ENCODE data around the gene WAS. TPM values are rescaled to one million over a fixed set of nuclear protein-coding genes. Genes with fewer than 3 reads are reported as not detected.
A peak's percentile ranks its signal among the peaks of the same experiment; 100 is the strongest.

The WAS gene
- total and polyA plus RNA-seq, 5 donors, result 1.5 to 6.2 (median 3.0) TPM

- H3K27me3 ChIP-seq (ENCODE audit: control insufficient read depth, insufficient read depth), result no peaks in the 10 kb centered on the region
- no peak for DNase-seq
- H3K9me3 ChIP-seq (ENCODE audit: control insufficient read depth, low read length), result no peaks in the 10 kb centered on the region
- ATAC-seq, result no peak
- no peak overlapping the region for H3K4me3 ChIP-seq (ENCODE audit: low read length)
- H3K27ac ChIP-seq (ENCODE audit: low read length), result no peak overlapping the region
- intact Hi-C loops (cut with DNase I), result no loop called here
- 89% methylated on average over 5 of the region's 5 CpGs for WGBS
- H3K4me1 ChIP-seq (ENCODE audit: control insufficient read depth, insufficient read depth, low read length), result peaks cover 4% of the 10 kb centered on the region
Measured at GRCh38 chrX:48698306-48698705, 14.7 kb downstream of the WAS start.

- no peaks in the 10 kb centered on the region for H3K9me3 ChIP-seq (ENCODE audit: control insufficient read depth, low read length)
- 96% methylated on average over 23 of the region's 23 CpGs for WGBS
- no peak overlapping the region for H3K4me3 ChIP-seq (ENCODE audit: low read length)
- ATAC-seq (no peak), DNase-seq (no peak)
- no peaks in the 10 kb centered on the region for H3K27me3 ChIP-seq (ENCODE audit: control insufficient read depth, insufficient read depth)
- peaks cover 5% of the 10 kb centered on the region for H3K4me1 ChIP-seq (ENCODE audit: control insufficient read depth, insufficient read depth, low read length)
- H3K27ac ChIP-seq (ENCODE audit: low read length), result no peak overlapping the region
- intact Hi-C loops (cut with DNase I), result no loop called here
Measured at GRCh38 chrX:48700246-48700645, 16.6 kb downstream of the WAS start.

DNA sequence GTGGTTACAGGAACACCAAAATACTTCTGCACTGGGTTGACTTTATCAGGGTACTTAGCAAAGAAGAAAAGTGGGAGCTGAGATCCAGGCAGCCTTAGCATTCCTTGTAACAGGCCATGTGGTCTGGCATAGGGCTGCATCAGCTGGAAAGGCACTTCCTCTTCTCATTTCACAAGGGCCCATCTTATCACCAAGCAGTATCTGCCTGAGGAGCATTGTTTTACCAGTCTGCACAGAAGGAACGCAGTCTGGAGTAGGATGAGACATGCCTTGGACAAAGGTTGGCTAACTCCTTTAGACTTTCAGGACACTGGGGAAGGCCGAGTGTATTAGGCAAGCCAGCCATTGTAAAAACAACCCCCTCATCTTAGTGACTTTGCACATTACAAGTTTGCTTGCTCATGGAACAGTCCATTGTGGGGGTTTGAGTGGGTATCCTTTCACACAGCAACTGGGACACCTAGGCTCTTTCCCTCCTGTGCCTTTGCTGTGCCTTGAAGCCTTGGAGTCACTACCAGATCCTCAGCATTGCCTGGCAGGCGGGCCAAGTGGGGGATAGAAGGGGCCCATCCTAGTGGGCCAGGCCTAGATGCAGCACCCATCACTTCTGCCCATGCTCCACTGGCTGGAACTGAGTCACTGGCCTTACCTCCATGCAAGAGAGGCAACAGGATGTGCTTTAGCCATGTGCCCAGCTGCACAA lies 17.5 kb downstream of the WAS start:
- ATAC-seq (no peak), DNase-seq (no peak)
- Histone ChIP-seq H3K9me3 (ENCODE audit: control insufficient read depth, low read length) (no peaks in the 10 kb centered on the region), H3K27ac (ENCODE audit: low read length) (peak overlapping the region; percentile 33), H3K4me3 (ENCODE audit: low read length) (no peak overlapping the region), H3K27me3 (ENCODE audit: control insufficient read depth, insufficient read depth) (no peaks in the 10 kb centered on the region), H3K4me1 (ENCODE audit: control insufficient read depth, insufficient read depth, low read length) (peaks cover 5% of the 10 kb centered on the region)
- intact Hi-C loops (cut with DNase I), result no loop called here
- 89% methylated on average over 3 of the region's 3 CpGs for WGBS

GRCh38 chrX:48702032-48702431 lies 18.4 kb downstream of the WAS start:
- Histone ChIP-seq H3K4me3 (ENCODE audit: low read length) (no peak overlapping the region), H3K27ac (ENCODE audit: low read length) (peak overlapping the region; percentile 84), H3K27me3 (ENCODE audit: control insufficient read depth, insufficient read depth) (no peaks in the 10 kb centered on the region), H3K9me3 (ENCODE audit: control insufficient read depth, low read length) (no peaks in the 10 kb centered on the region), H3K4me1 (ENCODE audit: control insufficient read depth, insufficient read depth, low read length) (peaks cover 5% of the 10 kb centered on the region)
- ATAC-seq, result no peak
- 55% methylated on average over 2 of the region's 2 CpGs for WGBS
- DNase-seq, result no peak
- intact Hi-C loops (cut with DNase I), result no loop called here

DNA sequence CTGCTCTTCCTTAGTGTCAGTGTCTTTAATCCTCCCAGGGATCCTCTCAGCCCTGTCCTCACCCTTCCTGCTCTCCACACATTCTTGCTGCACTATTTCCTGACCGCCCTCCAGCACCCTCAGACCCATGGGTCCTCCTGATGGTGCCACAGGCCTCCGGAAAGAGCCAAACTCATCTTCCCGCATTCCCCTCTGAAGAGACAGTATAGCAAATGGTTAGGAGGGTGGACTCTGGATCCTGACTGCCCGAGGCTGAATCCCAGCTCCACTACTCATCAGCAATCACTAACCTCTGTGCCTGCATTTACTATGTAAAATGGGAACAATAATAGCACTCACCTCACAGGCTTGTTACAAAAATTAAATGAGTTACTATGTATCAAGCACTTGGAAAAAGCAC lies 19.1 kb downstream of the WAS start:
- H3K4me3 ChIP-seq (ENCODE audit: low read length), result no peak overlapping the region
- intact Hi-C loops (cut with DNase I), result no loop called here
- H3K9me3 ChIP-seq (ENCODE audit: control insufficient read depth, low read length), result no peaks in the 10 kb centered on the region
- no peaks in the 10 kb centered on the region for H3K27me3 ChIP-seq (ENCODE audit: control insufficient read depth, insufficient read depth)
- peaks cover 2% of the 10 kb centered on the region for H3K4me1 ChIP-seq (ENCODE audit: control insufficient read depth, insufficient read depth, low read length)
- WGBS, result 82% methylated on average over 4 of the region's 4 CpGs
- no peak for DNase-seq
- peak overlapping the region; percentile 84 for H3K27ac ChIP-seq (ENCODE audit: low read length)
- ATAC-seq, result no peak

DNA sequence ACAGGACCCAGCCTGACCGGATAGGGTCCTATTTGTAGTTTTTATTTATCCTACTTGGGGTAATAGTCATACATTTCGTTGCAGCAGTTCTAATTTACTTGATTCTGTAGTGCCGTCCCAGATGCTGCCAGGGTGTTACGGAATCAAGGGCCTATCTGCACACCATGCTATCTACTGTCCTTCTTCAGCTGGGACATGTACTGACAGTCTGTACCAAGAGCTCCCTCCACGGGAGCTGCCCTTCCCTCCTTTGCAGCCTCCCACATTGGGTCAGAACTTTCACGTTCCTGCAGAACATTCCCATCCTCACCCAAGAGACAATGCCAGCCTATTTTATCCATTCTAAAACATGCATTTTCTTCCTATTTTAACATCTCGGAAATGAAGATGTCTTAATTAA lies 19.6 kb downstream of the WAS start:
- Histone ChIP-seq H3K4me1 (ENCODE audit: control insufficient read depth, insufficient read depth, low read length) (peaks cover 2% of the 10 kb centered on the region), H3K27ac (ENCODE audit: low read length) (no peak overlapping the region), H3K27me3 (ENCODE audit: control insufficient read depth, insufficient read depth) (no peaks in the 10 kb centered on the region), H3K9me3 (ENCODE audit: control insufficient read depth, low read length) (no peaks in the 10 kb centered on the region), H3K4me3 (ENCODE audit: low read length) (no peak overlapping the region)
- intact Hi-C loops (cut with DNase I), result no loop called here
- WGBS, result 66% methylated on average over 7 of the region's 7 CpGs
- ATAC-seq, result peak; percentile 56 to 74
- no peak for DNase-seq

- peak; percentile 50 to 55 for ATAC-seq
- no peak for DNase-seq
- intact Hi-C loops (cut with DNase I), result no loop called here
- H3K4me3 ChIP-seq (ENCODE audit: low read length), result no peak overlapping the region
- no peaks in the 10 kb centered on the region for H3K9me3 ChIP-seq (ENCODE audit: control insufficient read depth, low read length)
- H3K27ac ChIP-seq (ENCODE audit: low read length), result peak overlapping the region; percentile 70
- 41% methylated on average over 4 of the region's 4 CpGs for WGBS
- no peaks in the 10 kb centered on the region for H3K27me3 ChIP-seq (ENCODE audit: control insufficient read depth, insufficient read depth)
- H3K4me1 ChIP-seq (ENCODE audit: control insufficient read depth, insufficient read depth, low read length), result peaks cover 2% of the 10 kb centered on the region
Measured at GRCh38 chrX:48703642-48704481, 20.3 kb downstream of the WAS start.

GRCh38 chrX:48705871-48706270 lies 22.3 kb downstream of the WAS start:
- Histone ChIP-seq H3K9me3 (ENCODE audit: control insufficient read depth, low read length) (no peaks in the 10 kb centered on the region), H3K27me3 (ENCODE audit: control insufficient read depth, insufficient read depth) (no peaks in the 10 kb centered on the region), H3K4me1 (ENCODE audit: control insufficient read depth, insufficient read depth, low read length) (peaks cover 2% of the 10 kb centered on the region), H3K4me3 (ENCODE audit: low read length) (no peak overlapping the region), H3K27ac (ENCODE audit: low read length) (no peak overlapping the region)
- no peak for DNase-seq
- intact Hi-C loops (cut with DNase I), result no loop called here
- WGBS, result 90% methylated on average over 12 of the region's 12 CpGs
- ATAC-seq, result no peak

DNA sequence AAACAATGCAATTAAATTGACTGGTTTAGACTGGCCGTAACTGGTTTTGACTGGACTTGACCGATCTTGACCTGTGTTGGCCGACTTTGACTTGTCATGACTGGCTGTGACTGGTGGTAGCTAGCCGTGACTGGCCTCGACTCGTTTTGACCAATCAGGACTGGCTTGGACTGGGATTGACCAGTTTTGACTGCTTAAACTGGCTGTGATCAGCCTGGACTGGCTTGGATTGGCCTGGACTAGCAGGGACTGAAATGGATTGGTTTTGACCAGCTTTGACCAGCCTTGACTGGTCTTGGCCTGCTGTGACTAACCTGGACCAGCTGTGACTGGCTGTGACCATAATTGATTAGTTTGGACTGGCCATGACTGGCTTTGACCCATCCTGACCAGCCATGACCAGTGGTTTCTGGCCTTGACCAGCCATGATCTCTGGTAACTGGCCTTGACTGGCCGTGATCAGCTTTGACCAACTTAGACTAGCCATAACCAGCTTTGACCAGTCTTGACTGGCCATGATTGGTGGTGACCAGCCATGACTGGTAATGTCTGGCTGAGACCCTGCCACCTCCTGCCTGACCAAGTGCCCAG lies 26.0 kb downstream of the WAS start:
- Histone ChIP-seq H3K4me1 (ENCODE audit: control insufficient read depth, insufficient read depth, low read length) (no peaks in the 10 kb centered on the region), H3K4me3 (ENCODE audit: low read length) (no peak overlapping the region), H3K27me3 (ENCODE audit: control insufficient read depth, insufficient read depth) (no peaks in the 10 kb centered on the region), H3K27ac (ENCODE audit: low read length) (no peak overlapping the region), H3K9me3 (ENCODE audit: control insufficient read depth, low read length) (no peaks in the 10 kb centered on the region)
- no peak for ATAC-seq
- 98% methylated on average over 7 of the region's 7 CpGs for WGBS
- intact Hi-C loops (cut with DNase I), result no loop called here
- no peak for DNase-seq

GRCh38 chrX:48711162-48711928 lies 27.7 kb downstream of the WAS start:
- no peaks in the 10 kb centered on the region for H3K27me3 ChIP-seq (ENCODE audit: control insufficient read depth, insufficient read depth)
- peak overlapping the region; percentile 14 for H3K4me3 ChIP-seq (ENCODE audit: low read length)
- peak overlapping the region; percentile 78 for H3K27ac ChIP-seq (ENCODE audit: low read length)
- ATAC-seq, result peak; percentile 63 to 65
- whole genome bisulfite sequencing, result 70% methylated on average over 9 of the region's 9 CpGs
- H3K9me3 ChIP-seq (ENCODE audit: control insufficient read depth, low read length), result no peaks in the 10 kb centered on the region
- intact Hi-C loops (cut with DNase I), result no loop called here
- peaks cover 2% of the 10 kb centered on the region for H3K4me1 ChIP-seq (ENCODE audit: control insufficient read depth, insufficient read depth, low read length)
- DNase-seq, result no peak

Measured in right cardiac atrium (tissue), 5 donors.